Neural cell (in vitro differentiated cells): ENCODE results near the gene ZC3H7A. TPM values are rescaled to one million over a fixed set of nuclear protein-coding genes. Genes with fewer than 3 reads are reported as not detected.
"Not testable (repeated sequence)": the region's sequence is repeated elsewhere in the genome, so short reads cannot be mapped to it uniquely, and the experiment has no call there.

Experiments used
- H2AFZ ChIP-seq: fragments of 200-600, 300-800 bp; sonication (generic), shearing (Covaris generic); 2 replicates; pipeline ENCODE4 v1.6.0; 2014; ENCODE audit warnings: low read depth, mild to moderate bottlenecking, antibody characterized with exemption, low read length, moderate library complexity
- H3F3A ChIP-seq: fragments of 200-600 bp; shearing (Covaris generic); 2 replicates; pipeline ENCODE4 v1.6.1; 2016; ENCODE audit warnings: mild to moderate bottlenecking, moderate library complexity, mixed read lengths, antibody characterized with exemption, low read length; ENCODE audit not compliant: insufficient read depth, poor library complexity, severe bottlenecking
- H3K27ac ChIP-seq: fragments of 200-600, 300-800 bp; sonication (generic), shearing (Covaris generic); 2 replicates; pipeline ENCODE4 v1.5.1; 2014; ENCODE audit warnings: mild to moderate bottlenecking, low read length, moderate library complexity
- H3K27me3 ChIP-seq: fragments of 300-800, 200-600 bp; sonication (generic), shearing (Covaris generic); 2 replicates; pipeline ENCODE4 v1.6.0; 2014; ENCODE audit warnings: mild to moderate bottlenecking, low read depth, low read length, moderate library complexity; ENCODE audit not compliant: insufficient read depth
- H3K36me3 ChIP-seq: fragments of 300-800, 200-600 bp; sonication (generic), shearing (Covaris generic); 2 replicates; pipeline ENCODE4 v1.5.1; 2014; ENCODE audit warnings: mild to moderate bottlenecking, antibody characterized with exemption, low read length, moderate library complexity; ENCODE audit not compliant: insufficient read depth
- H3K4me2 ChIP-seq: fragments of 300-800, 200-600 bp; sonication (generic), shearing (Covaris generic); 2 replicates; pipeline ENCODE4 v1.6.0; 2014; ENCODE audit warnings: mild to moderate bottlenecking, low read length
- H3K4me3 ChIP-seq: fragments of 300-800, 200-600 bp; sonication (generic), shearing (Covaris generic); 2 replicates; pipeline ENCODE4 v1.5.1; 2014; ENCODE audit warnings: mild to moderate bottlenecking, low read length, moderate library complexity
- H3K79me2 ChIP-seq: fragments of 200-600 bp; shearing (Covaris generic); replicated peaks from 2 replicates; pipeline ENCODE4 v1.6.0; 2014; ENCODE audit warnings: mild to moderate bottlenecking, low read length, moderate library complexity; ENCODE audit not compliant: insufficient read depth
- H3K9ac ChIP-seq: fragments of 300-800, 200-600 bp; sonication (generic), shearing (Covaris generic); 2 replicates; pipeline ENCODE4 v1.6.1; 2016; ENCODE audit warnings: mild to moderate bottlenecking, low read length, mixed read lengths
- H3K9me2 ChIP-seq: fragments of 200-600 bp; shearing (Covaris generic); 2 replicates; pipeline ENCODE4 v1.6.1; 2016; ENCODE audit warnings: mild to moderate bottlenecking, low read length, mixed read lengths; ENCODE audit not compliant: insufficient read depth
- H3K9me3 ChIP-seq: fragments of 200-600, 300-800 bp; sonication (generic), shearing (Covaris generic); 2 replicates; pipeline ENCODE4 v1.6.1; 2016; ENCODE audit warnings: mild to moderate bottlenecking, mixed run types, low read length, moderate library complexity, mixed read lengths
- H4K20me1 ChIP-seq: fragments of 200-600 bp; shearing (Covaris generic); 2 replicates; pipeline ENCODE4 v1.6.1; 2016; ENCODE audit warnings: mild to moderate bottlenecking, mixed run types; ENCODE audit not compliant: insufficient read depth
- EP300 ChIP-seq: fragments of 450-650 bp; conservative IDR thresholded peaks from 2 replicates; pipeline ENCODE4 v1.6.1; 2014; ENCODE audit warnings: antibody characterized with exemption, mild to moderate bottlenecking, moderate library complexity; ENCODE audit not compliant: poor library complexity, severe bottlenecking
- EZH2 ChIP-seq: fragments of 200-600, 300-800 bp; shearing (Covaris generic), sonication (generic); IDR thresholded peaks from 2 replicates; pipeline ENCODE4 v1.6.1; 2014; ENCODE audit warnings: antibody characterized with exemption, low read length, borderline replicate concordance, mild to moderate bottlenecking; ENCODE audit not compliant: insufficient read depth, poor library complexity, severe bottlenecking
- MXI1 ChIP-seq: fragments of 450-650 bp; conservative IDR thresholded peaks from 2 replicates; pipeline ENCODE4 v1.6.1; 2014; ENCODE audit warnings: antibody characterized with exemption, mild to moderate bottlenecking; ENCODE audit not compliant: poor library complexity, severe bottlenecking
- POLR2AphosphoS5 ChIP-seq: IDR thresholded peaks from 2 replicates; pipeline ENCODE4 v1.6.1; 2012
- RAD21 ChIP-seq: fragments of 450-650 bp; conservative IDR thresholded peaks from 2 replicates; pipeline ENCODE4 v1.6.1; 2014; ENCODE audit warnings: antibody characterized with exemption, mild to moderate bottlenecking, moderate library complexity
- SMC3 ChIP-seq: fragments of 450-650 bp; conservative IDR thresholded peaks from 2 replicates; pipeline ENCODE4 v1.6.1; 2014; ENCODE audit warnings: antibody characterized with exemption, mild to moderate bottlenecking, moderate library complexity; ENCODE audit not compliant: poor library complexity
- TAF1 ChIP-seq: IDR thresholded peaks from 2 replicates; pipeline ENCODE4 v1.6.1; 2012; ENCODE audit warnings: low read depth
- polyA plus RNA-seq: library from polyadenylated mRNA; depleted of rRNA; stranded (reverse); fragments of >200 nt; gene quantifications from 2 replicates; pipeline ENCODE4 v1.2.3, GENCODE V29; 2014
- TF ChIP-seq, protein P1 (sequence below): fragments of 450-650 bp; IDR thresholded peaks from 2 replicates; pipeline ENCODE4 v1.5.1; 2014; ENCODE audit warnings: antibody characterized with exemption, mild to moderate bottlenecking, moderate library complexity; ENCODE audit not compliant: poor library complexity, severe bottlenecking
- TF ChIP-seq, protein P2 (sequence below): IDR thresholded peaks from 2 replicates; pipeline ENCODE4 v1.6.1; 2012; ENCODE audit warnings: borderline replicate concordance

The ZC3H7A gene
- polyA plus RNA-seq, 1 donor from 2014 or later, result 67.7 TPM

- H3K9ac ChIP-seq, H4K20me1 ChIP-seq, H3K79me2 ChIP-seq, H3K4me3 ChIP-seq, H3K27me3 ChIP-seq, H2AFZ ChIP-seq, H3K4me2 ChIP-seq, H3K9me2 ChIP-seq, H3K36me3 ChIP-seq, H3F3A ChIP-seq, H3K9me3 ChIP-seq, H3K27ac ChIP-seq: not testable (repeated sequence)
Observed at GRCh38 chr16:11818970-11819369, 21.9 kb upstream of the ZC3H7A start.

DNA sequence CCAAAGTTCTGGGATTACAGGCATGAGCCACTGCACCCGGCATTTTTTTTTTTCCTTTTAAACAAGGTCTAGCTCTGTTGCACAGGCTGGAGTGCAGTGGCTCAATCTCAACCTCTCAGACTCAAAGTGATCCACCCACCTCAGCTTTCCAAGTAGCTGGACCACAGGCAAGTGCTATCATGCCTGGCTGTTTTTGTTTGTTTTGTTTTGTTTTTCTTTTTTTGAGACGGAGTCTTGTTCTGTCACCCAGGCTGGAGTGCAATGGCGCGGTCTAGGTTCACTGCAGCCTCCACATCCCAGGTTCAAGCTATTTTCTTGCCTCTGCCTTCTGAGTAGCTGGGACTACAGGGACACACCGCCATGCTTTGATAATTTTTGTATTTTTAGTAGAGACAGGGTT lies 19.1 kb upstream of the ZC3H7A start:
- H3F3A ChIP-seq, result no peaks in the 10 kb centered on the region
- no peak overlapping the region for H3K4me2 ChIP-seq
- no peak overlapping the region for H3K4me3 ChIP-seq
- H3K27me3 ChIP-seq, result no peaks in the 10 kb centered on the region
- no peak overlapping the region for H3K9ac ChIP-seq
- TF ChIP-seq SMC3, result no peak
- H3K36me3 ChIP-seq, result no peaks in the 10 kb centered on the region
- no peak overlapping the region for H2AFZ ChIP-seq
- H4K20me1 ChIP-seq, result no peaks in the 10 kb centered on the region
- H3K27ac ChIP-seq, result no peak overlapping the region
- no peaks in the 10 kb centered on the region for H3K9me3 ChIP-seq
- no peaks in the 10 kb centered on the region for H3K9me2 ChIP-seq
- no peaks in the 10 kb centered on the region for H3K79me2 ChIP-seq

DNA sequence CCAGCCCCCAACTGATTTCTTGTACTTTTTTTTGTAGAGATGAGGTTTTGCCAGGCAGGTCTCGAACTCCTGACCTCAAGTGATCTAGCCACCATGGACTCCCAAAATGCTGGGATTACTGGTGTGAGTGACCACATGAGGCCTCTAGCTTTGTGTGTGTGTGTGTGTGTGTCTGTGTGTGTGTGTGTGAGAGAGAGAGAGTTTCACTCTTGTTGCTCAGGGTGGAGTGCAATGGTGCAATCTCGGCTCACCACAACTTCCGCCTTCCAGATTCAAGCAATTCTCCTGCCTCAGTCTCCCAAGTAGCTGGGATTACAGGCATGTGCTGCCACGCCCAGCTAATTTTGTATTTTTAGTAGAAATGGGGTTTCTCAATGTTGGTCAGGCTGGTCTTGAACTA lies 17.7 kb upstream of the ZC3H7A start:
- not testable (repeated sequence) for H3F3A ChIP-seq, H3K79me2 ChIP-seq, H2AFZ ChIP-seq, H4K20me1 ChIP-seq, H3K36me3 ChIP-seq, H3K4me3 ChIP-seq, H3K27ac ChIP-seq, H3K27me3 ChIP-seq, H3K4me2 ChIP-seq, H3K9ac ChIP-seq, H3K9me3 ChIP-seq, H3K9me2 ChIP-seq

DNA sequence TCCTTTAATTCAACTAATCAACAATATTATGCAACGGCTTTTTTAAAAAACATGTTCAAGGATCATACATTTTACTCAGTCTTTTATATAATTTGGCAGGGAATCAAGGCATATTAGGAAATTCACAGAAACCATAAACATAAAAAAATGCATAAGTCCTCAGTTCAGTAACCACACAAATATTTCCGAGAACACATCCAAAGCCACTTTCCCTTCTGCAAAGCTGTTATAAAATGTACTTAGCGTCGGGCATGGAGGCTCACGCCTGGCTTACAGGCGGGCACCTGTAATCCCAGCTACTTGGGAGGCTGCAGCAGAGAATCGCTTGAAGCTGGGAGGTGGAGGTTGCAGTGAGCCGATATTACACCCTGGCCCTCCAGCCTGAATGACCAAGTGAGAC lies 9.7 kb upstream of the ZC3H7A start:
- no peaks in the 10 kb centered on the region for H3K27me3 ChIP-seq
- no peak overlapping the region for H3K9ac ChIP-seq
- no peak overlapping the region for H2AFZ ChIP-seq
- no peak overlapping the region for H3K27ac ChIP-seq
- no peaks in the 10 kb centered on the region for H3F3A ChIP-seq
- no peaks in the 10 kb centered on the region for H3K36me3 ChIP-seq
- H3K4me2 ChIP-seq, result no peak overlapping the region
- H3K9me2 ChIP-seq, result no peaks in the 10 kb centered on the region
- no peaks in the 10 kb centered on the region for H4K20me1 ChIP-seq
- TF ChIP-seq, protein P1, sequence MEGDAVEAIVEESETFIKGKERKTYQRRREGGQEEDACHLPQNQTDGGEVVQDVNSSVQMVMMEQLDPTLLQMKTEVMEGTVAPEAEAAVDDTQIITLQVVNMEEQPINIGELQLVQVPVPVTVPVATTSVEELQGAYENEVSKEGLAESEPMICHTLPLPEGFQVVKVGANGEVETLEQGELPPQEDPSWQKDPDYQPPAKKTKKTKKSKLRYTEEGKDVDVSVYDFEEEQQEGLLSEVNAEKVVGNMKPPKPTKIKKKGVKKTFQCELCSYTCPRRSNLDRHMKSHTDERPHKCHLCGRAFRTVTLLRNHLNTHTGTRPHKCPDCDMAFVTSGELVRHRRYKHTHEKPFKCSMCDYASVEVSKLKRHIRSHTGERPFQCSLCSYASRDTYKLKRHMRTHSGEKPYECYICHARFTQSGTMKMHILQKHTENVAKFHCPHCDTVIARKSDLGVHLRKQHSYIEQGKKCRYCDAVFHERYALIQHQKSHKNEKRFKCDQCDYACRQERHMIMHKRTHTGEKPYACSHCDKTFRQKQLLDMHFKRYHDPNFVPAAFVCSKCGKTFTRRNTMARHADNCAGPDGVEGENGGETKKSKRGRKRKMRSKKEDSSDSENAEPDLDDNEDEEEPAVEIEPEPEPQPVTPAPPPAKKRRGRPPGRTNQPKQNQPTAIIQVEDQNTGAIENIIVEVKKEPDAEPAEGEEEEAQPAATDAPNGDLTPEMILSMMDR, result no peak
- no peak for TF ChIP-seq POLR2AphosphoS5
- TF ChIP-seq RAD21, result no peak
- no peak for TF ChIP-seq MXI1
- no peak for TF ChIP-seq TAF1
- TF ChIP-seq SMC3, result no peak
- no peak for TF ChIP-seq EP300
- no peak for TF ChIP-seq EZH2
- TF ChIP-seq, protein P2, sequence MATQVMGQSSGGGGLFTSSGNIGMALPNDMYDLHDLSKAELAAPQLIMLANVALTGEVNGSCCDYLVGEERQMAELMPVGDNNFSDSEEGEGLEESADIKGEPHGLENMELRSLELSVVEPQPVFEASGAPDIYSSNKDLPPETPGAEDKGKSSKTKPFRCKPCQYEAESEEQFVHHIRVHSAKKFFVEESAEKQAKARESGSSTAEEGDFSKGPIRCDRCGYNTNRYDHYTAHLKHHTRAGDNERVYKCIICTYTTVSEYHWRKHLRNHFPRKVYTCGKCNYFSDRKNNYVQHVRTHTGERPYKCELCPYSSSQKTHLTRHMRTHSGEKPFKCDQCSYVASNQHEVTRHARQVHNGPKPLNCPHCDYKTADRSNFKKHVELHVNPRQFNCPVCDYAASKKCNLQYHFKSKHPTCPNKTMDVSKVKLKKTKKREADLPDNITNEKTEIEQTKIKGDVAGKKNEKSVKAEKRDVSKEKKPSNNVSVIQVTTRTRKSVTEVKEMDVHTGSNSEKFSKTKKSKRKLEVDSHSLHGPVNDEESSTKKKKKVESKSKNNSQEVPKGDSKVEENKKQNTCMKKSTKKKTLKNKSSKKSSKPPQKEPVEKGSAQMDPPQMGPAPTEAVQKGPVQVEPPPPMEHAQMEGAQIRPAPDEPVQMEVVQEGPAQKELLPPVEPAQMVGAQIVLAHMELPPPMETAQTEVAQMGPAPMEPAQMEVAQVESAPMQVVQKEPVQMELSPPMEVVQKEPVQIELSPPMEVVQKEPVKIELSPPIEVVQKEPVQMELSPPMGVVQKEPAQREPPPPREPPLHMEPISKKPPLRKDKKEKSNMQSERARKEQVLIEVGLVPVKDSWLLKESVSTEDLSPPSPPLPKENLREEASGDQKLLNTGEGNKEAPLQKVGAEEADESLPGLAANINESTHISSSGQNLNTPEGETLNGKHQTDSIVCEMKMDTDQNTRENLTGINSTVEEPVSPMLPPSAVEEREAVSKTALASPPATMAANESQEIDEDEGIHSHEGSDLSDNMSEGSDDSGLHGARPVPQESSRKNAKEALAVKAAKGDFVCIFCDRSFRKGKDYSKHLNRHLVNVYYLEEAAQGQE, result no peak
- H3K9me3 ChIP-seq, result no peaks in the 10 kb centered on the region
- no peaks in the 10 kb centered on the region for H3K79me2 ChIP-seq
- H3K4me3 ChIP-seq, result no peak overlapping the region
